ENCODE measurements around the gene ZNF492.
"Not testable (repeated sequence)": the region's sequence is repeated elsewhere in the genome, so short reads cannot be mapped to it uniquely, and the experiment has no call there.

DNA sequence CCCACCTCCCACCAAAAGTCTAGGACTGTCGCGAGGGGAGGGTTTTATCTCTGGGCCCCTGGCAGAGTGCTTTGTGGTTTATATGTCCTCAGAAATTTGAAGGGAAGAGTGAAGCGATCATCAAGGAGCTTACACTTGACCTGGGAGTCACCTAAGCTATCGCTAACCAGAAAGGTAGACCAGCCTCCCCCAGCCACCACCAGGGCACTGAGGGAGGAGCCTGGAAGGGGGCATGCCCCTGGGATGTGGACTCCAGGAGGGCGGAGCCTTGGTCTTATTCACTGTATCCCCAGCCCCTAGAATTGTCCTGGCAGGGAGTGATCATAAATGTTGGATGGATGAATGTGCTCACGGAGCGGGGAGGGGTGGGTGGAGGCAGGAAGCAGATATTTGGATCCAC lies 16.9 kb upstream of the ZNF492 start:
- TF ChIP-seq, protein P1, sequence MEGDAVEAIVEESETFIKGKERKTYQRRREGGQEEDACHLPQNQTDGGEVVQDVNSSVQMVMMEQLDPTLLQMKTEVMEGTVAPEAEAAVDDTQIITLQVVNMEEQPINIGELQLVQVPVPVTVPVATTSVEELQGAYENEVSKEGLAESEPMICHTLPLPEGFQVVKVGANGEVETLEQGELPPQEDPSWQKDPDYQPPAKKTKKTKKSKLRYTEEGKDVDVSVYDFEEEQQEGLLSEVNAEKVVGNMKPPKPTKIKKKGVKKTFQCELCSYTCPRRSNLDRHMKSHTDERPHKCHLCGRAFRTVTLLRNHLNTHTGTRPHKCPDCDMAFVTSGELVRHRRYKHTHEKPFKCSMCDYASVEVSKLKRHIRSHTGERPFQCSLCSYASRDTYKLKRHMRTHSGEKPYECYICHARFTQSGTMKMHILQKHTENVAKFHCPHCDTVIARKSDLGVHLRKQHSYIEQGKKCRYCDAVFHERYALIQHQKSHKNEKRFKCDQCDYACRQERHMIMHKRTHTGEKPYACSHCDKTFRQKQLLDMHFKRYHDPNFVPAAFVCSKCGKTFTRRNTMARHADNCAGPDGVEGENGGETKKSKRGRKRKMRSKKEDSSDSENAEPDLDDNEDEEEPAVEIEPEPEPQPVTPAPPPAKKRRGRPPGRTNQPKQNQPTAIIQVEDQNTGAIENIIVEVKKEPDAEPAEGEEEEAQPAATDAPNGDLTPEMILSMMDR (IDR thresholded peaks at IDR 0.05; ENCODE audit: low read depth, low read length), result not testable (repeated sequence)
- not testable (repeated sequence) for TF ChIP-seq EZH2phosphoT487 (IDR thresholded peaks at IDR 0.05; ENCODE audit: low read depth)

All from OCI-LY3 (cell line).